ENCODE results near the gene OPALIN. TPM values are rescaled to one million over a fixed set of nuclear protein-coding genes. Genes with fewer than 3 reads are reported as not detected.

Gene OPALIN
- total RNA-seq, 2 donors from 2014 or later, result not detected

- DNase-seq (ENCODE audit: low spot score) (no peak), ATAC-seq (ENCODE audit: insufficient number of reproducible peaks, low FRiP score, low read depth) (no peak)
- Histone ChIP-seq H3K4me1 (ENCODE audit: control insufficient read depth in 1 of 2, low read depth in 2 of 2) (no peaks in the 10 kb centered on the region), H3K4me3 (no peak overlapping the region), H3K27ac (no peak overlapping the region), H3K36me3 (no peaks in the 10 kb centered on the region), H3K27me3 (replicated peaks; ENCODE audit: insufficient read depth) (no peaks in the 10 kb centered on the region), H3K9me3 (no peaks in the 10 kb centered on the region)
- TF ChIP-seq CTCF (IDR thresholded peaks at IDR 0.05), result no peak
Observed at GRCh38 chr10:96379758-96380157, 21.0 kb upstream of the OPALIN start.

- DNase-seq (ENCODE audit: low spot score) (no peak), ATAC-seq (ENCODE audit: insufficient number of reproducible peaks, low FRiP score, low read depth) (no peak)
- Histone ChIP-seq H3K9me3 (no peaks in the 10 kb centered on the region), H3K36me3 (no peaks in the 10 kb centered on the region), H3K4me3 (no peak overlapping the region), H3K27me3 (replicated peaks; ENCODE audit: insufficient read depth) (no peaks in the 10 kb centered on the region), H3K4me1 (ENCODE audit: control insufficient read depth in 1 of 2, low read depth in 2 of 2) (no peaks in the 10 kb centered on the region), H3K27ac (no peak overlapping the region)
- no peak for TF ChIP-seq CTCF (IDR thresholded peaks at IDR 0.05)
Observed at GRCh38 chr10:96378741-96379140, 19.9 kb upstream of the OPALIN start.

DNA sequence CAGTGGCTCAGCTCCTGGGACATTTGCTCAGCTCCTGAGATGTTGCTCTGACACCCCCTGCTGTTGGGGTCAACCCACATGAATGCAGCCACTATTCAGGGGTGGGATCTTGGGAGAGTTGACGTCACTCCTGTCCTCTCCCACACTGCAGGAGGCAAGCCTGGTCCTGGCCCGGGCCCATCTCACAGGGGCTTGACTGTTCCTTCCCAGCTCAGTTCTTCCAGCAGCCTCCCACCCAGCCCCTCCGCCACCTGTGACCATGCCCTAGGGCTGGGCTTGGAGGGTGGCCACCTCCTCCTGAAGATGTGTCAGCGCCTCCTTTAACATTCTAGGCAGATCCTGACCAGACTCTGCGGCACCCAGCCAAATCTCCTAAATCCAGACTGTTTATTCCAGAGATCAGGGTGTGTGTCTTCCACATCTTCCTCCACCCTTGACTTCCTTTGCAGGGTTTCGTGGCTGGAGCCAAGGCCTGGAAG, 19.1 kb upstream of the OPALIN start:
- no peaks in the 10 kb centered on the region for H3K4me1 ChIP-seq (ENCODE audit: control insufficient read depth in 1 of 2, low read depth in 2 of 2)
- H3K4me3 ChIP-seq, result no peak overlapping the region
- ATAC-seq (ENCODE audit: insufficient number of reproducible peaks, low FRiP score, low read depth) (no peak), DNase-seq (ENCODE audit: low spot score) (no peak)
- H3K36me3 ChIP-seq, result no peaks in the 10 kb centered on the region
- TF ChIP-seq CTCF (IDR thresholded peaks at IDR 0.05), result no peak
- H3K9me3 ChIP-seq, result no peaks in the 10 kb centered on the region
- H3K27ac ChIP-seq, result no peak overlapping the region
- no peaks in the 10 kb centered on the region for H3K27me3 ChIP-seq (replicated peaks; ENCODE audit: insufficient read depth)

- Histone ChIP-seq H3K9me3 (no peaks in the 10 kb centered on the region), H3K36me3 (no peaks in the 10 kb centered on the region), H3K4me3 (no peak overlapping the region), H3K4me1 (ENCODE audit: control insufficient read depth in 1 of 2, low read depth in 2 of 2) (no peaks in the 10 kb centered on the region), H3K27ac (no peak overlapping the region), H3K27me3 (replicated peaks; ENCODE audit: insufficient read depth) (no peaks in the 10 kb centered on the region)
- no peak for ATAC-seq (ENCODE audit: insufficient number of reproducible peaks, low FRiP score, low read depth)
- no peak for DNase-seq (ENCODE audit: low spot score)
- TF ChIP-seq CTCF (IDR thresholded peaks at IDR 0.05), result no peak
Observed at GRCh38 chr10:96376483-96376882, 17.7 kb upstream of the OPALIN start.

- ATAC-seq (ENCODE audit: insufficient number of reproducible peaks, low FRiP score, low read depth), result peak; percentile 56
- no peaks in the 10 kb centered on the region for H3K27me3 ChIP-seq (replicated peaks; ENCODE audit: insufficient read depth)
- peak; percentile 88 for TF ChIP-seq CTCF (IDR thresholded peaks at IDR 0.05)
- H3K4me3 ChIP-seq, result peak overlapping the region; percentile 70
- no peaks in the 10 kb centered on the region for H3K9me3 ChIP-seq
- no peaks in the 10 kb centered on the region for H3K4me1 ChIP-seq (ENCODE audit: control insufficient read depth in 1 of 2, low read depth in 2 of 2)
- peak; percentile 56 for DNase-seq (ENCODE audit: low spot score)
- no peak overlapping the region for H3K27ac ChIP-seq
- no peaks in the 10 kb centered on the region for H3K36me3 ChIP-seq
Observed at GRCh38 chr10:96374985-96375830, 16.4 kb upstream of the OPALIN start.
